Esophagus squamous epithelium (tissue), 4 donors: ENCODE data around the gene ZSCAN21.

Source experiments
- CTCF ChIP-seq, 6 experiments: fragments of 450-650 bp in 4 of 6; fragments of 200-600 bp in 2 of 6; sonication (generic) in 2 of 6; IDR thresholded peaks; one replicate each; pipeline ENCODE4 v1.5.1; 2016 to 2019; ENCODE audit warnings: antibody characterized with exemption in 6 of 6, mild to moderate bottlenecking in 4 of 6, moderate library complexity in 4 of 6
- POLR2A ChIP-seq, 4 donors: fragments of 450-650 bp; IDR thresholded peaks; one replicate each; pipeline ENCODE4 v1.6.1; 2017; ENCODE audit warnings: antibody characterized with exemption in 4 of 4, mild to moderate bottlenecking in 4 of 4, moderate library complexity in 3 of 4

GRCh38 chr7:100066953-100067352, 17.4 kb downstream of the ZSCAN21 start:
- TF ChIP-seq CTCF (IDR thresholded peaks at IDR 0.05) (no peak), POLR2A (IDR thresholded peaks at IDR 0.05) (no peak)
